Epithelial cell of proximal tubule (primary cell): ENCODE measurements around the gene ZFYVE21. TPM values are rescaled to one million over a fixed set of nuclear protein-coding genes. Genes with fewer than 3 reads are reported as not detected.
"Not testable (repeated sequence)": the region's sequence is repeated elsewhere in the genome, so short reads cannot be mapped to it uniquely, and the experiment has no call there.

Experiments
- DNase-seq: peaks from one replicate; pipeline ENCODE4 v3.0.0-alpha.2; 2011; ENCODE audit warnings: low read depth
- H3K4me3 ChIP-seq: 2 replicates; pipeline ENCODE4 v1.5.1; 2011; ENCODE audit warnings: low read depth, mild to moderate bottlenecking, low read length
- total RNA-seq: library from RNA; depleted of rRNA; stranded (reverse); fragments of >200 nt; gene quantifications from 2 replicates; pipeline ENCODE4 v1.2.3, GENCODE V29; 2015
- TF ChIP-seq, protein P1 (sequence below): conservative IDR thresholded peaks from 2 replicates; pipeline ENCODE4 v1.5.1; 2012; ENCODE audit warnings: low read depth, mild to moderate bottlenecking, low read length

Gene ZFYVE21
- total RNA-seq, 1 donor from 2014 or later, result 74.1 TPM

DNA sequence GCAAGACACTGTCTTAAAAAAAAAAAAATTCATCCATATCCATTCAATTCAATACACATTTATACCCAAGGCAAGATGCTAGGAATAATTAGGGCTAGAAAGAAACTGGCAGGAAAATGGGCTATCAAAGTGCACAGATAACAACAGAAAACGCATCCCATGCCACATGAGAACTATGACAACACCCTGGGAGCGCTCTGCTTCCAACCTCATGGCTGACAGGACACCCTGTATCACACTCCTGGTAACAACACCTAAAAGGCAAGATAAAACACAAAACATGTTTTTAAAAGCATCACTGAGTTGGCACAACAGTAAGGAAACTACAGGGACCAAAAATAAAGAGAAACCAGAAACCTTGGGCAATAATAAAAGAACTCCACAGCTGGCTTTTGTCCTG, 54.9 kb downstream of the ZFYVE21 start:
- TF ChIP-seq, protein P1, sequence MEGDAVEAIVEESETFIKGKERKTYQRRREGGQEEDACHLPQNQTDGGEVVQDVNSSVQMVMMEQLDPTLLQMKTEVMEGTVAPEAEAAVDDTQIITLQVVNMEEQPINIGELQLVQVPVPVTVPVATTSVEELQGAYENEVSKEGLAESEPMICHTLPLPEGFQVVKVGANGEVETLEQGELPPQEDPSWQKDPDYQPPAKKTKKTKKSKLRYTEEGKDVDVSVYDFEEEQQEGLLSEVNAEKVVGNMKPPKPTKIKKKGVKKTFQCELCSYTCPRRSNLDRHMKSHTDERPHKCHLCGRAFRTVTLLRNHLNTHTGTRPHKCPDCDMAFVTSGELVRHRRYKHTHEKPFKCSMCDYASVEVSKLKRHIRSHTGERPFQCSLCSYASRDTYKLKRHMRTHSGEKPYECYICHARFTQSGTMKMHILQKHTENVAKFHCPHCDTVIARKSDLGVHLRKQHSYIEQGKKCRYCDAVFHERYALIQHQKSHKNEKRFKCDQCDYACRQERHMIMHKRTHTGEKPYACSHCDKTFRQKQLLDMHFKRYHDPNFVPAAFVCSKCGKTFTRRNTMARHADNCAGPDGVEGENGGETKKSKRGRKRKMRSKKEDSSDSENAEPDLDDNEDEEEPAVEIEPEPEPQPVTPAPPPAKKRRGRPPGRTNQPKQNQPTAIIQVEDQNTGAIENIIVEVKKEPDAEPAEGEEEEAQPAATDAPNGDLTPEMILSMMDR, result peak; percentile 8

DNA sequence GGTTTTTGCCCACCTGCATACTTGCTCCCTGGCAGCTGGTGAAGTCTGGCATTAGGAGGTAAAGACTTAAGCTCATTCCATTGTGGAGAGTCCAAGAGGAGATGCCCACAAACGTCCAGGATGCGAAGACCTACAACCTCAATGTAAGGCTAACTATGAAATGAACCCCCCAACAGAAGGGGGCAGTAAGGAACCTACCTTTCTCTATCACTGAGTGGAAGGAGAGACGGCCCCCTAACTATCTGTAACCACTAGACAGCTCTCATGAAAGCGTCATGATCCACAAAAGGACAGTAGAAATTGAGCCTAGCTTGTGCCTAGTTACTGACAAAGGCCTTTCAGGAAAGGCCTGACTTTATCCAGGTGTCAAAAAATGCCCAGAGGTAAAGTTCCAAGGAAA, 55.3 kb downstream of the ZFYVE21 start:
- H3K4me3 ChIP-seq, result no peak overlapping the region
- TF ChIP-seq, protein P1, result peak; percentile 4
- DNase-seq, result no peak

More for the DNA sequence above, 54.9 kb downstream of the ZFYVE21 start:
- no peak overlapping the region for H3K4me3 ChIP-seq
- DNase-seq, result no peak

DNA sequence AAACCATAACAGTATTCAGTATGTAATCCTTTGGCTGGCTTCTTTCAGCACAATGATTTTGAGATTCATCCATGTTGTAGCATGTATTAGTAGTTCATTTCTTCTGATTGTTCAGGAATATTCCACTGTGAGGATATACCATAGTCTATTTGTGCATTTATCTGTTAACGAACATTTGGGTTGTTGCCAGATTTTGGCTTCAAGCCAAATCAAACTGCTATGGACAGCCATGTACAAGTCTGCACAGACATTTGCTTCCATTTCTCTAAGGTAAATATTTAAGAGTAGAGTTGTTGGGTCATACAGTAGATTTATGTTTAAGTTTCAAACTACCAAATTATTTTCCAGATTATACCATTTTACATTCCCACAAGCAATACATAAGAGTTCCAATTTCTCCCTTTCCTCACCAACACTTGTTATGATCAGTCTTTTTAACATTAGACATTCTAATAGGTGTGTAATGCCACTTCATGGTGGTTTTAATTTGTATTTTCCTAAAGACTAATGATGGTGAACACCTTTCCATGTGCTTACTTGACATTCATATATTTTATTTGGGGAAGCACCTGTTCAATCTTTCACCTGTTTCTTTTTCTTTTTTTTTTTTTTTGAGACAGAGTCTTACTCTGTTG, 56.6 kb downstream of the ZFYVE21 start:
- no peak for DNase-seq
- no peak overlapping the region for H3K4me3 ChIP-seq
- TF ChIP-seq, protein P1, result no peak

DNA sequence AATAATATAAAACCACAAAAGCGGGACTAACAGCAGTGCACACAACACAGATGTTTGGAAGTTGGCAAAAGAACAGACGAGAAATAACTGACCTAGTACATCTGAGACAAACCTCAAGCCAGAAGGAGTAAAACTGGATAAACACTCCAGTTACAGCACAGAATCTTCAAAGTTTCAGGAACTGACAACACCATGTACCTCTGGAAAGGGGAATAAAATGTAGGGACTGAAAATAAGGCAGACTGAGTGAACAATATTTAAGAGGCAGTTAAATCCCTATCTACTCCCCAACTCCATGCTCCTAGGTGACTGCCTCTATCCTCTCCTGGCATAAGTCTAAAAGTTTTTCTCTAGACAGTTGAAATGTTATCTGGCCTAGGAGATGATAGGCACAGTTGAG, 57.9 kb downstream of the ZFYVE21 start:
- no peak for DNase-seq
- TF ChIP-seq, protein P1, result no peak
- H3K4me3 ChIP-seq, result no peak overlapping the region

DNA sequence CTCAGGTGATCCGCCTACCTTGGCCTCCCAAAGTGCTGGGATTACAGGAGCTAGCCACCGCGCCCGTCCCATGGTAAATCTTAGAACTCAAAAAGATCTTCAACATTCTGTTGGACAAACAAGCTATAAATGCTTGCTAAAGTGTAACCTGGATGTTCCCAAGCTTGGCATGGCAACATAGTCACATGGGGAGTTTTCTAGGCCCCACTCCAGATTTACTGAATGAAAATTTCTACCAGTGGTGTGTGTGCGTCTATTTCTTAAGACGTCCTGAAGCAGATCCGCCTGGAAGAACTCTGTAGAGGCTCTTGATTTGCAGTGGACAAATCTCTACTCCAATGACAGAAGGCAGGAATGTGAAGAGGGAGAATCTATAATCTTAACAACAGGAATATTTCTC, 59.9 kb downstream of the ZFYVE21 start:
- TF ChIP-seq, protein P1, result no peak
- no peak overlapping the region for H3K4me3 ChIP-seq
- DNase-seq, result no peak

DNA sequence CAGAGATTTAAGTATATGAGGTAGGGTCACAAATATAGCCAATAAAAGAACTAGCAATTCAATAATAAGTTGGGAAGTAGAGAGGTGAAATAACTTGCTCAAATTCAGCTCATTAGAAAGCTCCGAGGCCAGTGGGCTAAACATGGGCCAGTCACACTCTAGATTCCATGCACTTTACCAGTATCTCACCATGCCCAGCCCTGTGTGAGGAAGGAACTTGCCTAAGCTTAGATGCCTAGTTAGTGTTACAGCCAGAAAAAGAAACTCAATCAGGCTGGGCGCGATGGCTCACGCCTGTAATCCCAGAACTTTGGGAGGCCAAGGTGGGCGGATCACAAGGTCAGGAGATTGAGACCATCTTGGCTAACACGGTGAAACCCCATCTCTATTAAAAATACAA, 60.7 kb downstream of the ZFYVE21 start:
- not testable (repeated sequence) for DNase-seq, H3K4me3 ChIP-seq

DNA sequence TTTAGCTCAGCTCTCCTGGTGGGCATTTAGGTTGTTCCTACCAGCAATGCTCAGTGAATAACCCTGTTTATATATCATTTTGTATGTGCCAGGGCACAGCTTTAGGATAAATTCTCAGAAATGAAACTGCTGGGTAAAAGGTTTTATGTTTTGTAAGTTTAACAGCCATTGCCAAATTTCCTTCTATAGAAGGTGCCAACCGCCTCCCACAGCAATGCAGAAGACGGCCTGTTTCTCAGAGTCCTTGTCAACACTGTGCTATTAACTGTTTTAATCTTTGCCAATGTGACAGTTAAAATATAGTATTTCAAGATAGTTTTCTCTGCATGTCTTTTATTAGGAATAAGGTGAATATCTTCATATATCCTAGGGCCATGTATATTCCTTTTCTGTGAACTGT, 66.8 kb downstream of the ZFYVE21 start:
- H3K4me3 ChIP-seq, result no peak overlapping the region
- DNase-seq, result no peak
- TF ChIP-seq, protein P1, result no peak

Other genes with a start within 250 kb of the ZFYVE21 start
- gene CKB, start 193.0 kb upstream of the ZFYVE21 start, total RNA-seq, result 492 and 789 TPM in 2 replicates
- 9.0 and 21.9 TPM in 2 replicates for gene TRMT61A, start 186.6 kb upstream of the ZFYVE21 start, total RNA-seq
- 26.6 and 27.2 TPM in 2 replicates for gene BAG5, start 153.2 kb upstream of the ZFYVE21 start, total RNA-seq
- 29.0 and 44.0 TPM in 2 replicates for gene COA8, start 152.8 kb upstream of the ZFYVE21 start, total RNA-seq
- gene KLC1, start 86.6 kb upstream of the ZFYVE21 start, total RNA-seq, result 170 and 178 TPM in 2 replicates
- gene XRCC3, start 359 bp upstream of the ZFYVE21 start, total RNA-seq, result 32.5 and 55.0 TPM in 2 replicates
- 6.4 and 11.1 TPM in 2 replicates for gene PPP1R13B, start 131.8 kb downstream of the ZFYVE21 start, total RNA-seq
- gene TDRD9, start 212.6 kb downstream of the ZFYVE21 start, total RNA-seq, result 0.29 and 2.7 TPM in 2 replicates
- gene RD3L, start 226.7 kb downstream of the ZFYVE21 start, total RNA-seq, result not detected in 2 replicates